Measurements from ENCODE around the gene SMG6. TPM values are rescaled to one million over a fixed set of nuclear protein-coding genes. Genes with fewer than 3 reads are reported as not detected.

SMG6 gene
- total and polyA plus RNA-seq, 2 of the 13 experiments (the other 11 are each of a cell fraction or from before 2014, with no cell fraction given) = 4.6 to 14.6 TPM

GRCh38 chr17:2174468-2175293 is 128.9 kb downstream of the SMG6 start (continued):
- TF ChIP-seq ZNF550 (CRISPR knock-in tag; IDR thresholded peaks at IDR 0.05; ENCODE audit: borderline replicate concordance) = no peak
- peak; percentile 69 for TF ChIP-seq ISL2 (CRISPR knock-in tag; IDR thresholded peaks at IDR 0.05)
- TF ChIP-seq ASH2L (IDR thresholded peaks at IDR 0.05; ENCODE audit: insufficient read length, low read depth, low read length) = no peak
- TF ChIP-seq DMAP1 (CRISPR knock-in tag; IDR thresholded peaks at IDR 0.05) = 0 out of 2 replicates have a peak, but pooled peaks have one; percentile 31
- peak in 1 of 2 experiments; percentile 91; a peak in 2 of 4 replicates for TF ChIP-seq ATF4 (CRISPR knock-in tag; IDR thresholded peaks at IDR 0.05)
- peak; percentile 41; the same call in 1 of the 2 replicates for TF ChIP-seq NCOR1 (IDR thresholded peaks at IDR 0.05; ENCODE audit: borderline replicate concordance, low read length)
- TF ChIP-seq CTCF (CRISPR knock-in tag; IDR thresholded peaks at IDR 0.05) = peak; percentile 16; the same call in 1 of the 2 replicates
- TF ChIP-seq RFXANK (CRISPR knock-in tag; IDR thresholded peaks at IDR 0.05) = 0 out of 2 replicates have a peak, but pooled peaks have one; percentile 37
- TF ChIP-seq HMG20A (CRISPR knock-in tag; IDR thresholded peaks at IDR 0.05; ENCODE audit: borderline replicate concordance) = peak; percentile 81; the same call in 1 of the 2 replicates
- peak; percentile 85 for TF ChIP-seq TBX2 (CRISPR knock-in tag; IDR thresholded peaks at IDR 0.05; ENCODE audit: borderline replicate concordance)
- TF ChIP-seq MAX (IDR thresholded peaks at IDR 0.05) = peak; percentile 64
- TF ChIP-seq THAP7 (CRISPR knock-in tag; IDR thresholded peaks at IDR 0.05) = no peak
- no peak for TF ChIP-seq ZNF484 (CRISPR knock-in tag; IDR thresholded peaks at IDR 0.05; ENCODE audit: borderline replicate concordance, low read depth)
- no peak for TF ChIP-seq SUZ12 (IDR thresholded peaks at IDR 0.05; ENCODE audit: low read depth, low read length)
- TF ChIP-seq NR2F6 (IDR thresholded peaks at IDR 0.05) = 0 out of 2 replicates have a peak, but pooled peaks have one; percentile 20
- TF ChIP-seq NR2F6 (CRISPR knock-in tag; IDR thresholded peaks at IDR 0.05) = peak; percentile 16; the same call in 1 of the 2 replicates
- peak; percentile 83; the same call in 1 of the 2 replicates for TF ChIP-seq CSRNP1 (CRISPR knock-in tag; IDR thresholded peaks at IDR 0.05)
- TF ChIP-seq ZNF282 (IDR thresholded peaks at IDR 0.05; ENCODE audit: partially characterized antibody) = no peak
- TF ChIP-seq ARID2 (CRISPR knock-in tag; IDR thresholded peaks at IDR 0.05; ENCODE audit: borderline replicate concordance) = peak; percentile 59; the same call in 1 of the 2 replicates
- TF ChIP-seq AHR (CRISPR knock-in tag; IDR thresholded peaks at IDR 0.05) = no peak
- 0 out of 2 replicates have a peak, but pooled peaks have one; percentile 45 for TF ChIP-seq ZBTB7B (CRISPR knock-in tag; IDR thresholded peaks at IDR 0.05)
- TF ChIP-seq POGK (CRISPR knock-in tag; conservative IDR thresholded peaks at IDR 0.05) = 0 out of 2 replicates have a peak, but pooled peaks have one; percentile 28
- no peak for TF ChIP-seq ZBTB20 (CRISPR knock-in tag; IDR thresholded peaks at IDR 0.05; ENCODE audit: borderline replicate concordance, low read depth)

Measured in HepG2 (cell line).